M059J (cell line): ENCODE data around the gene SMOC2. TPM values are rescaled to one million over a fixed set of nuclear protein-coding genes. Genes with fewer than 3 reads are reported as not detected.
A peak's percentile ranks its signal among the peaks of the same experiment; 100 is the strongest.
"Not testable (repeated sequence)": the region's sequence is repeated elsewhere in the genome, so short reads cannot be mapped to it uniquely, and the experiment has no call there.

Experiments used
- DNase-seq: peaks from one replicate; pipeline ENCODE4 v3.0.0-alpha.2; 2012; ENCODE audit warnings: low read depth
- total RNA-seq: library from RNA; depleted of rRNA; stranded (reverse); fragments of >200 nt; shearing (Covaris generic); gene quantifications from 2 replicates; pipeline ENCODE4 v1.2.3, GENCODE V29; 2014

The SMOC2 gene
- total RNA-seq, 1 experiment from 2014 or later: 0.47 TPM

DNA sequence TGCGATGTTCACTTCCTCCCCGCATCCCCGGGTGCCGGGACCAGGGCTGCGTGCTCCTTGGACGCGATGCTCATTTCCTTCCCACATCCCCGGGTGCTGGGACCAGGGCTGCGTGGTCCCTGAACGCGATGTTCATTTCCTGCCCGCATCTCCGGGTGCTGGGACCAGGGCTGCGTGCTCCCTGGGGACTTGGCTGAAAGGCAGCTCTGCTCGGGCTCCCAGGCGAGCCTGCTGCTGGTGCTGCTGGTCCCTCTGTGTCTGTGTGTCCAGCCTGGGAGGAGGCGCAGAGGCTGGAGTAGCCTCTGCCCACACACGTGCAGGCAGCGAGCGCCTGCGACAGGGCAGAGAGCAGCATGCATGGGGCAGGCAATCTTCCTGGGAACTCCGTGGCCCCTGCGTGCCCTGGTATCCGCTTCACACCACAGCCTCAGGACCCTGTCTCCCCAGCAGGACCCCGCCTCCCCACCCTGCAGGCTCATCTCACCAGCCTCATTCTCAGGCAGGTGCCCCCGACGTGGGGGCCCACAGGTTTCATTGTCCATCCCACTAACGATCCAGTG is 132.4 kb downstream of the SMOC2 start:
- DNase-seq: not testable (repeated sequence)

DNA sequence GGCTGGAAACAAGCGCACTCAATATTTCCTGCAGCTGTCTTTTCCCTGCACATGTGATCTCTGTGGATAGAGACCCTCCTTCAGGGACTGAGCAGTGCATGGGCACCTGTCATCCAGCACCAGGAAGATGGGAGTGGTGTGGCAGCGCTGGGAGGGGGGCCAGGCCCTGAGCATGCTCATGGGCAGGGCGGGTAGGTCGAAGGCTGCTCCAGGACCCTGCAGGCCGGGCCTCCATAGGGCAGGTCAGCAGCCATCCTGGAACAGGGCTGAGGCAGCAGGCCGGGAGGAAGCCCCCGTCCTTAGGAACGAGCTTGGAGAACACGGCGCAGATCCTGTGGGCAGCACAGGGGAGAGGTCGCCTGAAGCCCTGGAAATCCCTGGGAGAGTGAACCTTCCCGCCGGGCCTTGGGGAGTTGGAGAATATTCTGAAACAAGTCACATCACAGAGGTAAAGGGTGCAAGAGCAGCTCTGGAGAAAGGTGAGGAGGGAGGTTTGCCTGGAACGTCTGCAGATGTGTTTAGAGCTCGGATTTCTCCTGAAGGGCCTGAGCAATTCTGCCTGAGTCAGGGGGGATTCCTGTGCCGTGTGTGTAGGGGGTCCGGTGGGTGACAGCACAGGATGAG is 133.2 kb downstream of the SMOC2 start:
- DNase-seq: no peak

DNA sequence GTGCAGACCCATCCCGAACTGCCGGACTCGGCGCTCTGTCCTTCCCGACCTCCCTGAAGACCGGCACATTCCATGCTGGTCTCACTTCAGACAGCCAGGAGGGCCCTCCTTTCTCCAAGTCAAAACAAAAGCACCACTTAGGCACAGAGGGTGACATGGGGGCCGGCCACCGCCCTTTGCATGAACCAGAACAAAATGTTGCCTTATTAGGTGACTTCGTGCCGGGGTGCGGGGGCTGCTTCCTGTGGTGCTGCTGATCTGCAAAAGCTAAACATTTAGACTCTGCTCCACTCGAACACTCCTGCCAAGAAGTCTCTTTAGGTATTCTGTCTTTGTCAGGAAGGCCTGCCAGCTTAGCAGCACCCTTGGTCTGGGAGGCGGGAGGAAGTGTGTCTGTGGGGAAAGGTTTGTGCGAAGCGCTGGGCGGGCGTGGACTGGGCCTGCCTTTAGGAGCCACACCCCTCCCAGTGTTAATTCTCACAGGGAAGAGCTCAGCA is 133.8 kb downstream of the SMOC2 start:
- no peak for DNase-seq

DNA sequence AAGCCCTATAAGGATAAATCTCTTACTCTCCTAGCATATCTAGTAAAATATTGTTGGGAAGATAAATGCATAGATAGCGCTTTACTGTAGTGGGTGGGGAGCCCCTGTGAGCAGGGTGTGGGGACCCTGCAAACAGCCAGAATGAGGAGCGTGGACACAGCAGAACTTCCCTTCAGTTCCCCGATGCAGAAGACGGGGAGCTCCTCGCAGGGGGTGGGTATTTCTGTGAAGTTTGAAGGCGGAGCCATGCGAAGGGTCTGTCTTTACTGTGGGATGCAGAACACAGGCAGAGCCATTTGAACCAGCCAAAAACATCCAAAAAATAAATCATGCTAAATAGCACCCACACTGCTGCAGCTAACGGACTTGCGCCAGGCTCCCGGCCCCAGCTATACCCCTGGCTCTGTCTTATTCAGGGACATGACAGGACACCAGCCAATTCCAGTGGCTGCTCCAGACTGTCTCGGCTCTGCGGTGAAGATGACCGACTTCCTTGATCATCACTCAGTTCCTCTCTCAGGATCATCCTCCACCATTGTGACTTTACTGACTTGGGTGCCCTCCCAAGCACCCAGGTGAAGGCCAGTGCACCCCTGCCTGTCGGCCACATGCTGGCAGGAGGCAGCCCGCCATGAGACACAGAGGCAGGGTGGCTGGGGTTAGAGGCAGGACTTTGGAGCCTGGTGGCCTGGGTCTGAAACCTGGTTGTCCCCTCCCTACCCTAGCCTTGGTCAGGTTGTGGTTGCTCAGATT is 134.5 kb downstream of the SMOC2 start:
- DNase-seq: no peak

DNA sequence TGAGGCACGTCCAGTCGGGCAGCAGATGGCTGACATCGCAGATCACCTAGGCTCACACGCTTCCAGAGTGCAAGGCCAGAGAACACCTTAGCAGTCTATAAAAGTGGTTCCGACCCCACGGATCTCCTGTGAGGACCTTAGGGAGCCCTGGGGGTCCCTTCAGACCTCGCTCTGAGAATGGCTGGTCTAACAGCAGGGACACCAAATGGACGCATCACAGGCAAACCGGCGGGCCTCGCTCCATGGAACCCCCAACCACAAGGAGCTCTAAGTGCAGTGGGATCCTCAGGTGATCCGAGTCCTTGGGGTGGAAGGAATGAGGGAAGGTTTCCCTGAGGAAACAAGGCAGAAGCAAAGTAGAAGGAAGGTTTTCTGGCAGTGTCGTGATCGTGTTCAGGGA is 135.4 kb downstream of the SMOC2 start:
- no peak for DNase-seq

DNA sequence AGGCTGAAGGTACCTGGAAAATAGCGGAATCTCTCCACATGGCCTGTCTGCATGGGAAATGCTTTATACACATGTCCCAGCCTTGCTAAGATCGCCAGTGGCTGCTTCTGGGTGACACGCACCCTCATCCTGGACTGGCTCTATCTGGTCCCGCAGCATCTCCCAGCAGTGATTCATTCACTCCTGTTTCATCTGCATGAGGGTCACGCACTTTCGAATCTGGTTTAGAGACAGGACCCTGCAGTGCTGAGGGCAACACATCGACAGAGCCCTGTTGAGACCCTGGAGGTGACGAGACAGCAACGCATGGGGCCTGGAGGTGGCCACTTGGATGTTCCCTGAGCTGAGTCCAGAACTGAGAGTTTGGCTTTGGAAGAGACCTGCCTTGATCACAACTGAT is 136.5 kb downstream of the SMOC2 start:
- no peak for DNase-seq

DNA sequence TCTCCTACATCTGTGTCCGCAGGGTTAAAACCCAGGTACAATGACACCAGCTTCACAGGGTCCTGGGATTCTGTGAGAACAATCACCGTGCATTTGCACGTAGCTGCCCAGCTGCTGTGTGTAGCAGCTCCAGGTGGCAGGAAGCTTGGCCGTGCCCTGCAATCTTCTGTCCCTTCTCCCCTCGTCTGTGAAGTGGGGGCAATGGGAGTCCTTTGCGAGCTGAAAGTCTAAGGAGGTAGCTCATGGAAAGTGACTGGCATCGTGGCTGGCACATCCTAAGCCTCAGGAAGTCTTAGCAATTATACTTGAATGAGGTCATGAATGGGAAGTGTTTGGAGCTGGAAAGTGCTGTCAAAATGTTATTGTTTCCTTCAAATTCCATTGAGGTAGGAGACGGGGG is 137.1 kb downstream of the SMOC2 start:
- no peak for DNase-seq

DNA sequence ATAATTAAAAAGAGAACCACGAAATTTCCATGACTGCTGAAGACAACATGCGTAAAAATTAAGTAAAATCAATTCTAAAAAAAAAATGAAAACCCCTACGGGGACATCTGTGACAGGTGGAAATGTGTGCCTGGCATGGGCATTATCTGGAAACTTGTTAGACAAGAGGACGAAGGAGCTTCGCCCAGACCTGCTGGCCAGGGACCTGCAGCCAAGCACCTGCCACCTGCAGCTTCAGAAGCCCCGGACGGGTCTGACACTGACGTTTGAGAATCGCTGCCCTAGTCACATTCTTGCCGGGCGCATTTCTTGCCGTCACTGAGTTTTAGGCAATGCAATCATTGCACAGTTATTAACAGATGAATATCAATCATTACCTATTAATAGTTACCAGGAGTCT is 140.3 kb downstream of the SMOC2 start:
- DNase-seq: no peak

DNA sequence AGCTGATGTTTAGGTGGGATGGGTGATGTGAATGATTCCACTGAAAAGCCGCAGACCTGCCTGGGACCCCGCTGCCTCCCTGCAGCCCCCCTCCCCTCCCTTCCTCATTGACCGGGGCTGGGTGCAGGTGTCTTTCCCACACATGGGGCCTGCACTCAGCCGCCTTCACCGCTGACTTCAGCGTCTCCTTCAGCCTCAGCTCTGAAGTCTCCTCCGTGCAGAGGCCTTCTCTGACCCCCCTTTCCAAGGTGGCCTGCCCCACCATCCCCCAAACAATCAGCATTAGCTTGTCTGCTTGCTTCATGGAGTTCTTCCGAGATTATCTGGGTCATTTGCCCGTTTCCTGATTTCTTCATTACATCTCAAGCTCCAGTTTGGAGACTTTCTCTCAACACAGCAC is 140.7 kb downstream of the SMOC2 start:
- no peak for DNase-seq

DNA sequence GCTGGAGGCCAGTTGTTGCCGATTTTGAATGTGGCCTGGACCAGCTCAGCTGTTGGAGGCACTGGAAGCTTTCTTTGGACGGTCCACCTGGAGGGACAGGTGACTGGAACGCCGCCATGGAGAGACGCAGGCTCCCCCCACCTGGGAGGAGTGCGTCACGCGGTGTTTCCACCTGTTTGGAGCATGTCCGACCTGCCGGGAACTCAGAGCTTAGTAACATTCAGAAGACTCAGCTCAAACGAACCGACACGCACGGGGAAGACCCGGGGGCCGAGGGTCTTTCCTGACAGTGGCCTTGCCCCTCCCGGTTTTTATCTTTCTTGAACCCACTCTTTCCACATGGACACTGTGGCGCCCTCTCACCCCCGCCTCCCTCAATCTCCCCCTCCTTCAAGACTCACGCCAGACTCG is 141.6 kb downstream of the SMOC2 start:
- no peak for DNase-seq

DNA sequence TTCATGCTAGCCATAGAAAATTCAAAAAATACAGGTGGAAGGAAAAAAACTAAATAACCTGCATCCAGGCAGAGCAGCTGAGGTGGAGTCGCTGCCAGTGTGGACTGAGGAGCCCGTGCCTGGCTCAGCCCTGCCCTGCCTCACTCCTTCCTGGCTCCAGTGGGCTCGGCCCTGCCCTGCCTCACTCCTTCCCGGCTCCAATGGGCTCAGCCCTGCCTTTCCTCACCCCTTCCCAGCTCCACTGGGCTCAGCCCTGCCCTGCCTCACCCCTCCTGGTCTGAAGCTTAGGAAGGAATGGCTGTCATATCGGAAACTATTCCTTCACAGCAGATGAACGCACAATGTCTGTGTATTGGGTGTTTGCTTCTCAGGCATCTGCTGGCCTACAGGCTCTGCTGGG is 142.1 kb downstream of the SMOC2 start:
- DNase-seq: no peak

DNA sequence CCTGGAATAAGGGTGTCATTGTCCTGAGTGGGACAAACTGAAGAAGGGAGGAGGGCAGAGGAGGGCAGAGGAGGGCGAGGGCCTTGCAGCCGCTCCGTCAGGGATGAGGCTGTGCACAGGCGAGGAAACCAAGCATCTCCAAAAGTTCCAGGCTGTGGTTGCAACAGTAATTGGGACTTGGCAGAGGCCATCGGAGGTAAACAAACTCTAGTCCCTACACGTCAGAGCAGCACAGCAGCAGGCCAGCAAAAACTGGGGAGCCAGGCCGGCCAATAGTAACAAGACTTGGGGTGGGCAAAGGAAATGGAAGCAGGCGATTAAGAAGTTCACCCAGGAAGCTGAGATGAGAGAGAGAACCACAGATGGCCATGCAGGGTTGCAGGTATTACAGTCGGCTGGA is 142.8 kb downstream of the SMOC2 start:
- peak; percentile 2 for DNase-seq

DNA sequence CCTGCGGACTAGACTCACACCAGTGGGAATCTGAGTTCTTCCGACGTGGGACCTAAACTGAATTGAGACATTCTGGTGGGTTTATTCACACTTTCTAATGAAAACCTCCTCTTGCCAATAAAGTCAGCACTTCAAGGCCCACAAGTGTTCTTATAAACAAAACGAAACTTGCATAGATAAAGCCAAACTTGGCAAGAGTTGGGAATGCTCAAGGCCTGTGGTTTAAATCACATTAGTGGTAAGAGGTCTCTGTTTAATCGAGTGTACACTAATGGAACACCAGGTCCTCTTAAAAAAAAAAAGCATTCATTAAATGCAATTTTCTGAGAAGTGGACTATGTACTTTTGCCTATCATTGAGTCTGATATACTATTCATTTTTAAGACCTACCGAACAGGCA is 143.3 kb downstream of the SMOC2 start:
- peak; percentile 2 for DNase-seq

DNA sequence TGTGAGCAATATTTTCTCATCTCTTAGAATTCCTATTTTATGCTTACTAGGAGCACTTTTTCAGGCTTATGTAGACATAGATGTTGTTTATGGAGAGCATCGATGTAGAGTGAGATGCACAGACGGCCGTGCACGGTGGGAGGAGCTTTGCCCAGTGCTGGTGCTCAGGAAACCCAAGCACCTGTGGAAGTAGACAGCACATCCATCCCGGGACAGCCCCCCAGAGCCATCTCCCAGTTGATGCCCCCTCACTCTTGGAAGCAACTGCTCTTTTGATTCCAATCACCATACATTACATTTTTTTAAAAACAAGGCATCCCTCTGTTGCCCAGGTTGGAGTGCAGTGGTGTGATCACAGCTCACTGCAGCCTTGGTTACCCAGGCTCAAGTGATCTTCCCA is 143.7 kb downstream of the SMOC2 start:
- DNase-seq: no peak

DNA sequence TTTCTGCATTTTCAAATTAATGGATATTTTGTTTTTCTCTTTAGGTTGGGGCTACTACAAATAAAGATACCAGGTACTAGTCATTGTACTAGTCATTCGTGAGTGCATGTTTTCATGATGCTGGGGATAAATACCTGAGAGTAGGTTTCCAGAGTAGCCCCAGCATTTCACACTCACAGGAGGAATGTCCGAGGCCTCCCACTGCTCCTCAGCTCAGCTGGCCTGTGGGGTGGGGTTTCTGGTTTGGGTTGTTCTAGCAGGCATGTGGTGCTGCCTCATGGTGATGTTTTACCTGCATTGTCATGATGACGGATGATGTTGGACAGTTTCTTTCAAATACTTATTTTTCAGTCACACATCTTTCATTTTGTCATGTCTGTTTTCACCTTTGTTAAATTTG is 144.5 kb downstream of the SMOC2 start:
- DNase-seq: no peak

DNA sequence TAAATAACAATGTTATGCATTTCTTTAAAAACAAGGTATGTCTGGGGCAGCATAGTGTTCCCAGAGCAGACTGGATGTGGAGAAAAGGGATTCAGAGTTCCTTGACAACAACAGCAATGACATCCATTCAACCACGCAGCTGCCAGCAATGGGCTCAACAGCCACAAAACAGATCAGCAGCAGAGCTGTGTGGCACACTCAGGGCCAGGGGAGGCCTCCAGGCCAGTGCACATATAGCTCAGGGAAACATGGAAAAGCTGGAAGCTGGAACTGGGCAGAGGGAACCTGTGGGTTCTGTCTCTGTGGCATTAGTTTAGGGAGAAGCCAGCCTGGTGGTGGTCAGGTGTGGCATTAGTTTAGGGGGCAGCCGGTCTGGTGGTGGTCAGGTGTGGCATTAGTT is 148.3 kb downstream of the SMOC2 start:
- no peak for DNase-seq

DNA sequence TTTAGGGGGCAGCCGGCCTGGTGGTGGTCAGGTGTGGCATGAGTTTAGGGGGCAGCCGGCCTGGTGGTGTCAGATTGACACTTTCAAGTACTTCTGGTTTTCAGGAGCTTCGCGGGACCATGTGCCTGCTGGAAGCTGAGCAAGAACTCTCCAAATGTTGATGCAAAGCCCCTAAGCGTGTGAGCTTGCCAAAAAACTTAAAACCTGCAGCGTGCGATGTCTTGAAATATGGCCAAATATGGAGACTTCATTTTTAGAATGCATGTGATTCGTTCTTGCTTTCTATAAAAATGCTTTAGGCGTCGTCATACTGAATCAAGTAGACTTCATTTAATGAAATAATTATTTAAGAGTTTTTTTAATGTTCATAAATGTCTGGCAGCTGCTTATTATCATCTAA is 149.4 kb downstream of the SMOC2 start:
- DNase-seq: no peak

DNA sequence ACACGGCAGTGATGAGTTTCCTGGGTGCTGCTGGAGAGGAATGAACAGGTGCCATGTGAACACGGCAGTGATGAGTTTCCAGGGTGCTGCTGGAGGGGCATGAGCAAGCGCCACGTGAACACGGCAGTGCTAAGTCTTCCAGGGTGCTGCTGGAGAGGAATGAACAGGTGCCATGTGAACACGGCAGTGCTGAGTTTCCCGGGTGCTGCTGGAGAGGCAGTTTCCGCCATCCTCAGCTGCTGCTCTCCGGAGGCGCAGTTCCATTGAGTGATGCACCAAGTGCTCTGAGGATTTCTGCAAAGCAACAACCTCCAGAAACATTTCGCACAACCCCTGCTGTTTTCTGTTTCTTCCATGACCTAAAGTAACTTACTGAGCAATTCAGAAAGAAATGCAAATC is 155.4 kb downstream of the SMOC2 start:
- DNase-seq: no peak

DNA sequence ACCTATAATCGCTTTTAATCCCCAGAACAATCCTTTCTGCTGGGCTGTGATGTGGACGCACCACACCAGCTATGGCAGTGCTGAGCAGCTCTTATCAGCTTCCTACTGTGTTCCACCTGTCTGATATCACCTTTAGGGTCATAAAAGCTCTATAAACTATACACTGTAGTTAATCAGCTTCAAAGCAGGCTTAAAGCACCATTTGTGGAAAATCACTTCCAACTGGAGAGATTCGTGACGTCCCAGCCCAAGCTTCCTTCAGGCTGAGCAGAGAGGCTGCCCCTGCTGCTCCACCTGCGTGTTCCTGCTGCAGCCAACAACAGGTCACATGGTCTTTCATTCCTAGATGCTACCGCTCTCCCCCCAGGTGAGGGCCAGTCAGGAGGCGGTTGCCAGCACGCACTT is 156.5 kb downstream of the SMOC2 start:
- DNase-seq: no peak

DNA sequence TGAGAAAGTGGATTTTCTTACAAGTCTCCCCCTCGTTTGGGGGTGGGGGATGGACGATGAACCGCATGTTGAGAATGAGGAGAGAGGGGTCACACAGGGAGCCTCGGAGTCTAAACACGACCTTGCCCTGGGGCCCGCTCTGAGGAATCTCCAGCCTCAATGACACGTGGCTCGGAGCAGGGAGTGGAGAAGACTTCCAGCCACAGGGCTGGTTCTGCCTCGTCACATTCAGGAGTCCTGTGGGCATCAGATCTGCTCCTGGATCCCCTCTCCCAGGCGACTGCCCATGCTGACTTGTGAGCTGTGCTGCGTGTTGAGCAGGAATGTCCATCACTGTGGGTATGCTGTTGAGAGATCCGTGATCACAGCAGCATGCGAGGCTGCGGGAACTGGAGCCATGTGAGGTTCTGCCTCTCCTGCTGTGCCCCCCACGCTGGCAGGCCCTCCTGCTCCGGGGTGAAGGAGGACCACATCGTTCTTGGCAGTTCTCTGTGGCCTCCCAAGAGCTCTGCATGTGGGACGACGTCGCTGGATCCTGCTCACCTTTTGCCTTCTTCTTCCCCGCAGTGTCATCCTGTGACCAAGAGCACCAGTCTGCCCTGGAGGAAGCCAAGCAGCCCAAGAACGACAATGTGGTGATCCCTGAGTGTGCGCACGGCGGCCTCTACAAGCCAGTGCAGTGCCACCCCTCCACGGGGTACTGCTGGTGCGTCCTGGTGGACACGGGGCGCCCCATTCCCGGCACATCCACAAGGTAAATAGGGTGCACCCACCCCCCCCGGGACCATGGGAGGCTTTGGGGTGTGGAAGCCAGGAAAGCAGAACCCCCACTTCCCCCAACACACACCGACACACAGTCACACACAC is 157.5 kb downstream of the SMOC2 start:
- no peak for DNase-seq

DNA sequence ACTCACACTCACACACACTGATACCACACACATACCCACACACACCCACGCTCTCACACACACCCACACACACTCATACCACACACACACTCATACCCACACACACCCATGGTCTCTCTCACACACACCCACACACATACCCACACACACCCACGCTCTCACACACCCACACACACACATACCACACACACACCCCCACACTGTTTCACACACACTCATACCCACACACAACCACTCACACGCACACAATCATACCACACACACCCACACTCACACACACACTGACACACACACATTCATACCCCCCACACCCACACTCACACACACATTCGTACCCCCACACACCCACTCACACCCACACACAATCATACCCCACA is 158.1 kb downstream of the SMOC2 start:
- DNase-seq: no peak

DNA sequence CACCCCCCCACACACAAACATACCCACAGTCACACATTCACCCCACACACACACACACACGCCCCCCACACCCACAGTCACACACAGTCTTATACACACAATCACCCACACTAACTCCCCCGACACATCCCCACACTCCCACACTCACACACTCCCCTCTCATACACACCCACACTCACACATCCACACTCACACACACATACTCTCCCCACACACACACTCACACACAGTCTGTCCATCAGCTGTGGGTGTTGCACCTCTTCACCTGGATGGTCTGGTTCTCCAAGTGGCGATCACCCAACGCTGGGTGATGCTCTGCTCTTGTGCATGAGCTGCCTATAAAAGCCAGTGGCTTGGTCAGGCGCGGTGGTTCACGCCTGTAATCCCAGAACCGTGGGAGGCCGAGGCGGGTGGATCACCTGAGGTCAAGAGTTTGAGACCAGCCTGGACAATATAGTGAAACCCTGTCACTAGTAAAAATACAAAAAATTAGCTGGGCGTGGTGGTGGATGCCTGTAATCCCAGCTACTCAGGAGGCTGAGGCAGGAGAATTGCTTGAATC is 158.9 kb downstream of the SMOC2 start:
- no peak for DNase-seq
